Measurements from ENCODE around the gene CCDC97. TPM values are rescaled to one million over a fixed set of nuclear protein-coding genes. Genes with fewer than 3 reads are reported as not detected.
"Not testable (repeated sequence)": the region's sequence is repeated elsewhere in the genome, so short reads cannot be mapped to it uniquely, and the experiment has no call there.

CCDC97 gene
- total RNA-seq: 6.1 and 9.1 TPM in 2 replicates

DNA sequence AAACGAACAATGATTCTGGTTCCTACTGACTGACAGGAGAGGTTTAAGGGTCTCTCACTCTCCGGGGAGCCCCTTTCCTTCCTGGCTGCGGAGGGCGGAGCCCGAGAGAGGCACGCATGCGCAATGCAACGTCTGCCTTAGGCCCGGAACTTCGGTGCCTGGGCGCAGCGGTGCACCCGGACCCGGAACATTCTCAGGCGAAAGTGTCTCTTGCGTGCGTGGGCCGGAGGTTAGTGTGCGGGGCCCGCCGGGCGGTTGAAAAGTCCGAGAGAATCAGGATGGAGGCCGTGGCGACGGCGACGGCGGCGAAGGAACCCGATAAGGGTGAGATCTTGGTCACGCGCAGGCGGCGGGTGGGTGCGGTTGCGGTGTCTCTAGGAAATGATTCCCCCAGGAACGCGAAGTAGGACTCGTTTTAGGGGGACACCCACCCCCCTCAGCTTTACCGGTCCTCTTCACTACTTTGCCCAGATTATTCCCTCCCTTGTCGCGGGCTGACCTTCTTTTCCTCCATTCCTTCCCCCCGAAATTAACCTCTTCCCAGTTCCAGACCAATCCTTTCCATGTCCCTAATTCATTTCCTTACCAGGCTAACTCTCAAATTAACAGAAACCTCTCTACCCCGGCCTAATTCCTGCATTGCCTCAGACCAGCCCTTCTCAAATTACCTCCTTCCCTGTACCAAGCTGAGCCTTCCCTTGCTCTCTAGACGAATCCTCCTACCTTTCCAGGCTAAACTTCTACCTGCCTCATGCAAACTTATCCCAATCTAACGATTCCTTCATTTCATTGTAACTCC, at the start of gene CCDC97:
Gene CCDC97 (plus strand): TSS at position 140 of the 799 bp plus-strand sequence. CDS start 139 bp downstream, at position 279.
- no peak for DNase-seq (ENCODE audit: low read depth, low spot score)

DNA sequence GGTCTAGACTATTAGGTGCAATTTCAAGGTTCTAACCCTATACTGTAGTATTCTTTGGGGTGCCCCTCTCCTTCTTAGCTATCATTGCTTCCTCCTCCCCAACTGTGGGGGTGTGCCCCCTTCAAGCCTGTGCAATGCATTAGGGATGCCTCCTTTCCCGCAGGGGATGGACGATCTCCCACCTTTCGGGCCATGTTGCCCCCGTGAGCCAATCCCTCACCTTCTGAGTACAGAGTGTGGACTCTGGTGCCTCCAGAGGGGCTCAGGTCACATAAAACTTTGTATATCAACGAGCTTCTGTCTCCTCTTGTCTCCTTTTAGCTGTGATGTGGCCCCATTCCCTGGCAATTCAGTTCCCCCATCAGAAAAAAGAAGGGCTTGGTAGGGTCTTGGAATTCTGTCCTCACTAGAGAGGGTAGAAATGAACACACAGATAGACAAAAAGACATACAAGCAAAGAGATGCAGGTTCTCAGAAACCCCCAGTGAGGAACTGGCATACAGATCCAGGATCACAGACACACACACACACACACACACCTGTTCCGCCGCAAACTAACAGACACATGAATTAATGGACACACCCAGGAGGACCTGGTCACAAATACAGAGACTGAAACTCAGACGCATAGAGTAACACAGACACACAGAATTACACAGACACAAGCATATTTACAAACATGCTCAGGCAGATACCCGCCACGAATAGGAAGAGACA, 48.3 kb upstream of the CCDC97 start:
- no peak for DNase-seq (ENCODE audit: low read depth, low spot score)

DNA sequence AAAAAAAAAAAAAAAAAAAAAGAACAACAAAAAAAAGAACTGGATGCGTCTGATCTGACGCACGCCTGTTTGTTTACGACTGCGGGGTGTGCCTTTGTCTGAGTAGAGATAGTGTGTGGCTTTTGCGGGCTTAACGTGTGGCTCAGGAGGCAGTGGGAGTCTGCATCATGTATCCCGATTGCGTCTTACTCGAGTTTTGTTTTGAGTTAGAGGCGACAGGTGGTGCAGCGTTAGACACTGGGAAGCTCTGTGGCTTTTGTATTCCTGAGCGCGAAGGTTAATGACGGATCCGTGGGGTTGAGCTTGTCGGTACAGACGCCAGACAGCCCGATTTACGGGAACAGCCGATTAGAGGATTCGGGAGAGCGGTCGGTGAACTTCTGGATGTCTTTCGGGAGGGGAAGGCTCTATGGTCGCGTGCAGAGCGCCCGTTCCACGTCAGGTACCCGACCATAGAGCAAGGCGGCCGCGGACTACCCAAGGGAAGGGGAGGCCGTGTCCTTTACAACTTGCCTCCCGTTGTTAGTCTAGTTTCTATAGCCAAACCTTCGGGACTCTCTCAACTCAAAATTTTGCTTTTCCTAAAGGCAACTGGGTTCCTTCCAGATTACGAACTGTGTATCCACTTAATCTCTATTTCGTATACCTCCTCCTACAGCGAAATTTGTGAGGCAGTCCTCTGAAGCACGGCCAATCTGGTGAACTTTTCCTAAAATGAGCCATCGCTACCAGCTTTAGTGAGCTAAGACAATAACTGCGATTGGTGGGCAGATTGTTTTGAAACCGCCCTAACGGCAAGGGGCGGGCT, 46.7 kb upstream of the CCDC97 start:
- DNase-seq (ENCODE audit: low read depth, low spot score): no peak

DNA sequence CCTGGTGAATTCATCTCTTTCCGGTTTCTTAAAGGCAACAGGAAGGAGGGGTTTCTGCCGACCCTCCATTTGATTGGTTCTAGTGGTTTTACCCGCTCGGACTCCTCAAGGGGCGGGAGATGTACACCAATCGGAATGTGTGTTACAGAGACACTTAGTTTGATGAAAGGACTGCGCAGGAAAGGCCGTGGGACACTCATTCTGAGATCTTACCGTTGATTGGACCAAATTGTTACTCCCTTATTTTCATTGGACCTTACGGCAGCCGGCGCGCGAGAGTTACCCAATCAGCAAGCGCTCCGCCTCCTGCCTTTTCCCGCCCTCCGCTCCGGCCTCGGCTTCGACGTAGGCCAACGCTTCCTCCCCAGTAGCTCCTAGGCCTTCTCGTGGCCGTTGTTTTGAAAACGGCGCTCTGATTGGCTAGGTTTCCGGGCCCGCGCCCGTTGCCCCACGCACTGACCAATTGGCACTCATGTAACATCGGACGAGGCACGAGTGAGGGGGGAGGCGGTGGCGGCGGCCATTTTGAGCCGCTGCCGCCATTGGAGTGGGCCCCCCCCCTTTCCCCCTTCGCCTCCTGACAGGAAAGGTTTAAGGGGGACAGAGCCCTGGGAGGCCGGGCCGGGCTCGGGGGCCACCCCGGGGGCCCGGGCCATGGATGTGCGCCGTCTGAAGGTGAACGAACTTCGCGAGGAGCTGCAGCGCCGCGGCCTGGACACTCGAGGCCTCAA, 46.0 kb upstream of the CCDC97 start, which contains the start of gene HNRNPUL1:
Gene HNRNPUL1 (plus strand): TSS at position 523 of the 731 bp plus-strand sequence. CDS start 132 bp downstream, at position 655.
- DNase-seq (ENCODE audit: low read depth, low spot score): peak; percentile 100

DNA sequence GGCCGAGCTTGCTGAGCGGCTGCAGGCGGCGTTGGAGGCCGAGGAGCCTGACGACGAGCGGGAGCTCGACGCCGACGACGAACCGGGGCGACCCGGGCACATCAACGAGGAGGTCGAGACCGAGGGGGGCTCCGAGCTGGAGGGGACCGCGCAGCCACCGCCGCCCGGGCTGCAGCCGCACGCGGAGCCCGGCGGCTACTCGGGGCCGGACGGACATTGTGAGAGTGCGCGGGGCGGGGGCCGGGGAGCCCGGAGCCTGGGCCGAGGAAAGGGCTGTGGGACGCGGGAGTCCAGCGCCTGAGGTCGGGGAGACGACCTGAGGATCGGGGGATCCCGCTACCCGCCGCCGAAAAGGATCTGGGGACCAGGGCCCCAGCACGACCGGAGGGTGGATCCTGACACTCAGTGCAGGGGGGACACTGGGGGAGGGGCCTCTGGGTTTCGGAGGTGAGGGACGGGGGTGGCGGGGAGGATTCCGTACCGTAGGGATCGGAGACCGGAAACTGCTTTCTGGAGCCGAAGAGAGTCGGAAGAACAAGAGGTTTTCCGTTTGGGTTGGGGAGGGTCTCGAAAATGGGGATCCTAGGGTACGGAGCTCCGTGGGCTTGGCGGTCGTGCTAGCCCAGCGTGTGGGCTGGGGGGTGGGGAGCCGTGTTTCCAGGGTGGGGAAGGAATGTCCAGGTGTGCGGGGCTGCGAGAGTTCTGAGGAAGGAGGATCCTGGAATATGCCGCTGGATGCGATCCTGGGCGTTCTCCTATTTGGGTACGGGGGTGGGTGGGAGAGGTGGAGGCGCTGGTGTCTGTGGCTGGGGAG, 45.2 kb upstream of the CCDC97 start:
- DNase-seq (ENCODE audit: low read depth, low spot score): no peak

DNA sequence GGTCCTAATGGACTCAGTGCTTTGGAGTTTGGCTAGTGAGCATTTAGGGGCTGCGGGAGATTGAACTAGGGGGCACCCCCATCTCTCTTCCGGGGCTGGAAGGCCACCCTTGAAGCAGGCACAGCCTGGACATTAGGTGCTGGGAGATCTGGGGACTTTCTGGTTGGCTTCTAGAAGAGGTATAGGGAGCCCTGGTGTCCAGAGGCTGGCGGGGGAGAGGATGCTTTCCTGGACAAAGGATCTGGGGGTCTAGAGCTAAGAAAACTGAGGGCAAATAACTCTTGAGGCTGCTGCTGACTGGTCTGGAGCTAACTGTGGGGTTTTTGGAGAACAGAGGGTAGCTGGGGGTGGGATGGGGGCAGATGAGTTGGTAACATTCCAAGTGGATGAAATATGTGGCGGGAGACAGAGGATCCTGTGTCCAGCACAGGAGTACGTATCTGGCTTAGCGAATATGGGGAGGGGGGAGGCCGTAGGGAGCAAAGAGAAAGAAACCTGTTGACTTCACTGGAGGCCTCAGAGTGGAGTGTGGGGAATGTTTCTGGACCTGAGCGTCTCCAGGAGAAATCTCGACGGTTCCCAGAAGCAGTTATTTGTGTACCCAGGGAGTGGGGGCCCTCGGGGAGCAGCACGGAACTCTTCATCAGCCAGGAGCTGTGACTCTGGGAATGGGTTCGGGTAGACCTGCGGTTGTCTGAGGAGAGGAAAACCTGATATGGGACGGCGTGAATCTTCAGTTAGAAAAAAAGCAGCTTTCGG, 44.4 kb upstream of the CCDC97 start:
- DNase-seq (ENCODE audit: low read depth, low spot score): no peak

DNA sequence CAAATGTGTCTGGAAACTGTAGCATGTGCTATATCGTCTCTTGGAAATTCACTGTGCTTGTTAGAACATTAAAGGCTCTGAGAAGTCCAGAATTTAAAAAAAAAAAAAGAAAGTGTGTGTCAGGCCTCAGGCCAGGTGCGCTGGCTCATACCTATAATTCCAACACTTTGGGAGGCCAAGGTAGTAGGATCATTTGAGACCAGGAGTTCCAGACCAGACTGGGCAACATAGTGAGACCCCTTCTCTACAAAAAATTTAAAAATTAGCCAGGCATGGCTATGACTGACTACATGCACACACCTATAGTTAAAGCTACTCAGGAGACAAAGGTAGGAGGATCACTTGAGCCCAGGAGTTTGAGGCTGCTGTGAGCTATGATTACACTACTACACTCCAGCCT, 40.9 kb upstream of the CCDC97 start:
- no peak for DNase-seq (ENCODE audit: low read depth, low spot score)

DNA sequence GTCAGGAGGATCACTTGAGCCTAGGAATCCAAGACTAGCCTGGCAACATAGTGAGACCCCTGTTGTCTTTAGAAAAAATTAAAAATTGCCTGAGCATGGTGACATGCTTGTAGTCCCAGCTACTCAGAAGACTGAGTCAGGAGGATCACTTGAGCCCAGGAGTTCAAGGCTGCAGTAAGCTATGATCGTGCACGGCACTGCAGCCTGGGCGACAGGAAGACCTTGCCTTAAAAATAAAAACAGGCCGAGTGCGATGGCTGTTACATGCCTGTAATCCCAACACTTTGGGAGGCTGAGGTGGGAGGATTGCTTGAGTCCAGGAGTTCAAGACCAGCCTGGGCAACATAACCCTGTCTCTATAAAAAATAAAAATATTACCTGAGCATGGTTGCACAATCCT, 40.4 kb upstream of the CCDC97 start:
- no peak for DNase-seq (ENCODE audit: low read depth, low spot score)

DNA sequence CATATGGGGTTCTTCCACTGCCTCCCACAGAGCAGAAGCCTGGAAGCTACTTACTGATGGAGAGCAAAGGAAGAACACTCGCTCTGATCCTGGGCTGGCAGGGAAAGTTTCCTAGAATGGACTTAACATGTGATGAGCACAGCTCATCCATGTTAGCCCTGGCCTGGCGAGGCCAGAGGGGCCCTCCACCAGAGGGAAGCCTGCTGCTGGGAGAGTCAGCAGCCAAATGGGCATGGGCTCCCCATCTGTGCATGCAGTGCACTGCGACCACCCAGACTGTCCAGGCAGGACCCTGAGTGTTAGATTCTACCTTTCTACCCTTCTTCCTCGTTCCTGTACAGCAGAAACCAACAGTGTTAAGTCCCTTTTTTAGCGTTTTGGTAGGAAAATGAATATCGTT, 36.9 kb upstream of the CCDC97 start:
- no peak for DNase-seq (ENCODE audit: low read depth, low spot score)

DNA sequence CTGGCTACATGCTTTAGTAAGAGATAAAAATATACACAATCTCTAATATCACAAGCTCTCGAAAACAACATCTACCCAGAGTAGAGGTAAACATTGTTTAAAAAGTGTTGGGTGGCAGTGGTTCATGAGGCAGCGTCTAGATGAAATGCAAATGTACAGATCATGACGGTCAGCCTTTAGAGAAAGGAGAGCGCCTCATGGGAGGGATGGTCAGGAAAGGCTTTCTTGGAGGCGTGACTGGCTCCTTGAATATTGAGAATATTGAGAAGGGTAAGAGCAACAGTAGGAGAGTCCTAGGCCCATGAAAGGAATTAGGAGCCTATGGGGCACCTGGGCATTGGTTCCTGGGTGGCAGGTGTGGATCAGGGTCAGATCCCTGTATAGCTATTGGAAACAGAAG, 35.2 kb upstream of the CCDC97 start:
- no peak for DNase-seq (ENCODE audit: low read depth, low spot score)

DNA sequence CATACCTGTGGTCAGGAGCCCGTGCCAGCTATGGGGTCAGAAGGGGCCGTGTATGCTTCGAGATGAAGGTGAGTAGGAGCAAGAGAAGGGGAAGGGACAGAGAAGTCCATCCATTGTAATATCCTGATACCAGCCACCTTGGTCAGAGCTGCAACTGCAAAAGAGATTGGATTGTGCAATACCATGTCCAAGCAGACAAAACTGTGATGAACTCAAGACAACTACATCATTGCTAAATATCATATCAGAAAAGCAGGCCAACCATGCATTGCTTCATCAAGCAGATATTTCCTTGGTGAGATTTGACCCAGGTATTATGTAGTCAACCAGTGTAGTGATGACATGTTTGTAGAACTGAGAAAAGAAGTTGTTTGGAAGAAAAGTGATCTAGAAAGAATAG, 33.7 kb upstream of the CCDC97 start:
- DNase-seq (ENCODE audit: low read depth, low spot score): no peak

DNA sequence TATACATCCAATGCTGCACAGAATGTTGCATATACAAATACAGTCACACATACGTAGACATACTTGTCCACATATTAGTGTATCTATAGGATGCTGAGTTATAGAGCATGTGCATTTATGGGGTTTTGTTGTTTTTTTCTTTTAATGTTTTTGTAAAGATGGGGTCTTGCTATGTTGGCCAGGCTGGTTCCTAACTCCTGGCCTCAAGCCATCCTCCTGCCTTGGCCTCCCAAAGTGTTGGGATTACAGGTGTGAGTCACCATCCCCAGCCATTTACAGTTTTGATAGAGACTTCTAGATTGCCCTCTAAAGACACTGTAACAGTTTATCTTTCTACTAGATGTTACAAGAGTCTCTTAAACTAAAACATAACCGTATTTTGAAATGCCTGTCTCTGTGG, 31.5 kb upstream of the CCDC97 start:
- no peak for DNase-seq (ENCODE audit: low read depth, low spot score)

DNA sequence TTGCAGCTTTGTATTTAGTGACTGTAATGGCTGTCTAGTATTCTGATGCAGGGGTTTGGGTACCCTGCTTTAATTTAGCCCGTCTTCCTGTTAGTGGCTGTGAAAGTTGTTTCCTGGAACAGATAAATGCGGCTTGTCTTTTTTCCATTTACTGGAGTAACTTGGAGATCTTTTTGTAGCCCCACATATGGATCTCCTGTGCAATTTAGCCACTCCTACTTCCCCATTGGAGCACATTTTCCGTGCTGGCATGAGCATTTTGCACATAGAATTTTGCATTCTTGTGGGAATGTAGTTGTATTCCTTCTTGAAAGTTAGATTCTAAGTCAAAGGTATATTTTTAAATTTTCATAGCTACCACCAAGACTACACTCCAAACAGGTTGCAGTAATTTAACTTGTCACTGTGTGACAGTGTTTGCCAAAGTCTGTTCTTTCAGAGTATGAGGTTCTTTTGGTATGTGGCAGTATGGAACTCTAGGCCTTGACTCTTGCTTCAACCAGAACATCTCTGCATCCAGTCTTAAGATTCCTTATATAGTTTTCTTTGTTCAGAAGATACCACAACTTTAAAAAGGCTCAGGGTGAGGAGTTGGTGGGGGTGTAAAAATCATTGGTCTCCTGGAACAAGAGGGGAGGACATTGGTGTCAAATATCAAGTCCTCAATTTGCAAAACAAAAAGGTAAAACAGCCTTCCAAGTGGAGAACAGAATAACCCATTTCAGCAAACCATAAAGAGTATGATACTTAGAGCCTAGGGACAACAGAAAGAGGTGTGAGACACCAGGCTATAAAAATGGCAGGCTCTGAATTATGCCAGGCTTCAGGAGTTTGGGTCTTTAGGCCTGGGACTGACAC, 21.1 kb upstream of the CCDC97 start:
- no peak for DNase-seq (ENCODE audit: low read depth, low spot score)

DNA sequence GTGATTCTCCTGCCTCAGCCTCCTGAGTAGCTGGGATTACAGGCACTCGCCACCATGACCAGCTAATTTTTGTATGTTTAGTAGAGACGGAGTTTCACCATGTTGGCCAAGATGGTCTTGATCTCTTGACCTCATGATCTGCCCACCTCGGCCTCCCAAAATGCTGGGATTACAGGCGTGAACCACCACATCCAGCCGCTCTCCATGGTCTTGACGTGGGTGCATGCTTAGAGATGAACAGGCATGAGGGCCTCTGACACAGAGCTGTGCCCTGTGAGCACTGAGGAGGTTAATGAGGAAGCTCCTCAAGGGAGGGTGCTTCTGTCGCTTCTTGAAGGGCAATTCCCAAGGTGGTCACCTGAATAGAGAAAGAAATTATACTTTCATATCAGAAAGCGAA, 20.2 kb upstream of the CCDC97 start:
- DNase-seq (ENCODE audit: low read depth, low spot score): not testable (repeated sequence)

DNA sequence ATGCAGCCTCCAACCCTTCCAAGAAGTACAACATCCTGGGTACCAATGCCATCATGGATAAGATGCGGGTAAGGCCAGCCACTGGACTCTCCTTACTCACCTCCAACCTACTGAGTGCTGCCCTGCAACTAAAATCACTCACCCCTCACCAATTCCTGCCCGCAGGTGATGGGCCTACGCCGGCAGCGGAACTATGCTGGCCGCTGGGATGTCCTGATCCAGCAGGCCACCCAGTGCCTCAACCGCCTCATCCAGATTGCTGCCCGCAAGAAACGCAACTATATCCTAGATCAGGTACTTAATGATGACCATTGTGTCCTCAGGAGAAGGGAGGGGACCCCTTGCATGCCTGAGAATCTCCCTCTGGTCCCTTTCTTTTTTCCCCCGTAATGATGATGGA, 15.6 kb upstream of the CCDC97 start:
- DNase-seq (ENCODE audit: low read depth, low spot score): no peak

DNA sequence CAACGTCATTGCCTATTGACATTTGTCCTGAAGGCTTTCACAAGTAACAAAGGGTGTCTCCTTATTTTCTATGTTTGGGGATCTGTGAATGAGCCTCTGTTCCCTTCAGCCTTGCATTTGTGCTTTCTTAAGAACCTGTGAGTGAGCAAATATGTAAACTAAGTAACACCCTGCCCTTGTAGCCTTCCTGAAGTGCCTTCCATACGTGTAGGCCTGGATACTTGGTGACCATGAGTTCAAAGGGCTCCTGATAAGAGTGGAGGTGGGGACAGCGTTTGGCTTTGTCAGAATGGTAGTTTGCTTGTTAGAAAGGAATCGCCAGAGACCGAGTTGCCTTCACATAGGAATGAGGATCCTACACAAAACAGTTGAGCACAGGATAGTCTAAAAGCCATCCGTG, 14.5 kb upstream of the CCDC97 start:
- DNase-seq (ENCODE audit: low read depth, low spot score): no peak

DNA sequence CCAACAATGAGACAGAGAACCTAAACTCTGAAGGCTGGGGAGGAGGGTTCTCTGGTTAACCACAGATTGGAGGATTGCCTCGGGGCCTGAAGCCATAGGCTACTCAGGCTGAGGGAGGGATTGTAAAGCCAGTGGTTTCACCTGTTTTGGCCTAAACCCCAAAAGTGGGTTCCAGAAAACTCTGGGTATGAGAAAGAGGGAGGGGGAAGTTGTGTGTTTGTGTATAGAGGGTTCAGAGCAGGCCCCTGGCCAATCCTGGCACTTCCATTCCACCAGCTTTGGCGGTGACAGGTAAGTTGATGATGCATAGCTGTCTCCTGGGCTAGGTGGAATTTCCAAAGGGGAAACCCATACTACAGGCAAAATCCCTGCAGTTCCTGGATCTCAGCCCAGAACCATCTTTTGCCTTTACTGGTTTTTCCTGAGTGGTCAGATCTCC, 13.5 kb upstream of the CCDC97 start:
- DNase-seq (ENCODE audit: low read depth, low spot score): no peak

DNA sequence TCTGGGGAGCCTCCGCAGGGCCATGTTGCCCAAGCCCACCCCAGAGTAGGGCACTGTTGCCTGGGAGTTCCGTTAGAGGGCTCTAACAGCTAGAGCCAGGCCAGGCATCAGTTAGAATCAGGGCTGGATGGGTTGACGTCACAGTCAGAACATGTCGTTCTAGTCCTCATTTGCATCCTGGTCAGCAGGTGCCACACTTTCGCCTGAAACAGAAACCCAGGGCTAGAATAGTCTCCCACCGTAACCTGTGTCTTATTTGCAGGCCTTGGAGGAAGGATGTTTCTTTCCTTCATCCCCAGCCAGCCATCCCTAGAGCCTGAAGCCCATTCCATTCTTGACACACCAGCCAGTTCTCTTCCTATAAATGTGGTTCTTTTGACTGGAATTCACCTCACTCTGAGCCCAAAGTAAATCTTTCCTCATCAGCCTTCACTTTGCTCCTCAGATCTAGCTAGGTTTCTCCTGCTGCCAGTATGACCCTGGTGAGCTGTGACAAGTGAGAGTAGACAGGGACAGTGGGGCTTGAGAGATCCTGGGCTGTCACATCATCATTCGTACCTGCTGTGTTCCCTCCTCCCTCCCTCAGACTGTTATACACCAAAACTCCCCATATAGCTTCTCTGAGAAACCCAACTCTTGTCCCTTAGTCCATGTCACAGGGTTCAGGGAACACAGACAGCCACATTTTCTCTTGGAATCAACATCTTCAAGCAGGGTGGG, 12.2 kb upstream of the CCDC97 start:
- no peak for DNase-seq (ENCODE audit: low read depth, low spot score)

All from pulmonary artery endothelial cell (primary cell).